HG03432 (cell line): ENCODE data around the gene SLC44A5.
"Not testable (repeated sequence)": the region's sequence is repeated elsewhere in the genome, so short reads cannot be mapped to it uniquely, and the experiment has no call there.

Experiments used
- ATAC-seq: cut with Tn5 transposase; IDR thresholded peaks from one replicate; pipeline ENCODE4 v1.9.1; 2021; ENCODE audit warnings: mild to moderate bottlenecking, moderate library complexity; ENCODE audit not compliant: unreplicated experiment

Gene SLC44A5

DNA sequence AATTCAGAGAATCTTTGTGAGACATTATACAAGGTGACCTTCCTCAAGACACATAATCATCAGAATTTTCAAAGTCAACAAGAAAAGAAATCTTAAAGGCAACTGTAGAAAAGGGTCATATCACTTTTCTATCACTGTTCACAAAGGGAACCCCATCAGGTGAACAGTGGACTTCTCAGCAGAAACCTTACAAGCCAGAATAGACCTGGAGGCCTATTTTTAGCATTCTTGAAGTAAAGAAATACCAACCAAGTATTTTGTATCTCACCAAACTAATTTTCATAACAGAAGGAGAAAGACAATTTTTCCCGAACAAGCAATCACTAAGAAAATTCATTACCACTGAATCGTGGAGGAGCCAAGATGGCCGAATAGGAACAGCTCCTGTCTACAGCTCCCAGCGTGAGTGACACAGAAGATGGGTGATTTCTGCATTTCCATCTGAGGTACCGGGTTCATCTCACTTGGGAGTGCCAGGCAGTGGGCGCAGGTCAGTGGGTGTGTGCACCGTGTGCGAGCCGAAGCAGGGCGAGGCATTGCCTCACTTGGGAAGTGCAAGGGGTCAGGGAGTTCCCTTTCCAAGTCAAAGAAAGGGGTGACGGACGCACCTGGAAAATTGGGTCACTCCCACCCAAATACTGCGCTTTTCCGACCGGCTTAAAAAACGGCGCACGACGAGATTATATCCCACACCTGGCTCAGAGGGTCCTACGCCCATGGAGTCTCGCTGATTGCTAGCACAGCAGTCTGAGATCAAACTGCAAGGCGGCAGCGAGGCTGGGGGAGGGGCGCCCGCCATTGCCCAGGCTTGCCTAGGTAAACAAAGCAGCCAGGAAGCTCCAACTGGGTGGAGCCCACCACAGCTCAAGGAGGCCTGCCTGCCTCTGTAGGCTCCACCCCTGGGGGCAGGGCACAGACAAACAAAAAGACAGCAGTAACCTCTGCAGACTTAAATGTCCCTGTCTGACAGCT, 235.2 kb downstream of the SLC44A5 start:
- not testable (repeated sequence) for ATAC-seq

DNA sequence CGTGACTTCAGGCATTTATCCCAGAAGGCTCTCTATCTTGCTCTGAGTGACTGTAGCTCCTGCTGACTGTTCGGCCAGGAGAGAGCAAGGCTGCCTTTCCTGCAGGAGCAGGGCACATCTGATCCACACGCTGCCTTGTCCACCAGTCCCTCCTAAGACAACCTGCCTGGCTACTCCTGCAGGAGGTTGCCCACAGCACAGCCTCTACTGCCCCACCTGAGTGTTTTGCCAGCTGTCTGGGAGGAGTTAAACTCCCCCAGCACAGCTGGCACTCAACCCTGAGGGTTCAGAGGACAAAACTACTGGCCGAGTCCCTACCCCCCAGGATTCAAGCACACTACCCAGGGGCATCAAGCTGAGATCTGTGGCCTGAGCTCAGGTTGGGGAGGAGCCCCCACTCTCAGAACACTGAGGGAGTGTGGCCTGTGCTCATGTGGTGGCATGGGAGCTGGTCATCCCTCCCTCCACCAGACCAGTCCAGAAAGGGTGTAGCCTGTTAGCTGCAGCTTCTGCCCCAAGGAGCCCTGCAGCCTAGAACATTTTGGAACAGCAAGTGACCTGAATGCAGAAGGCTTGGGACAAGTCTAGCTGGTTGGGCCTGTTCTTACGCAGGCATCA, 237.3 kb downstream of the SLC44A5 start:
- no peak for ATAC-seq

DNA sequence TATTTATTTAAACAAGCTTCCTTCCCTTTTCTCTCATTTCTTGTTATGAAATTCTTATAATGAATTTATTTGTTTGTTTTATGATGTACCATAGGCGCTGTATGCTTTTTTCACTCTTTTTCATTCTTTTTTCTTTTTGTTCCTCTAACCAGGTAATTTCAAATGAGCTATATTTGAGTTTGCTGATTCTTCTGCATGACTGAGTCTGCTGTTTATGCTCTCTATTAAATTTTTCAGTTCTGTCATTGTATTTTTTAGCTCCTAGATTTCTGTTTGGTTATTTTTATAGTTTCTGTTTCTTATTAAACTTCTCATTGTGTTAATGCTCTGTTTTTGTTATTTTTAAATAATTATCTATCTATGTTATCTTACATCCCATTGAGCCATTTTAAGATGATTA, 244.3 kb downstream of the SLC44A5 start:
- no peak for ATAC-seq

DNA sequence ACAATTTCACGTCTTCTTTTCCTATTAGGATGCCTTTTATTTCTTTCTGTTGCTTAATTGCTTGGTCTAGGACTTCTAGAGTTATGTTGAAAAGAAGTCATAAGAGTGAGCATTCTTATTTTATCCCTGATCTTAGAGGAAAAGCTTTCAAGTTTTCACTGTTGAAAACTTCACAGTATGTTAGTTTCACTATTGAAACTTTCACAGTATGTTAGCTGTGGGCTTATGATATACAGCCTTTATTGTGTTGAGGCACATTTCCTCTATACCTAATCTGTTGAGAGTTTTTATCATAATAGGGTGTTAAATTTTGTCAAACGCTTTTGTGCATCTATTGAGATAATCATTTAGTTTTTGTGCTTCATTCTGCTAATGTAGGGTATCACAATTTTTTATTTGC, 249.7 kb downstream of the SLC44A5 start:
- ATAC-seq = no peak

DNA sequence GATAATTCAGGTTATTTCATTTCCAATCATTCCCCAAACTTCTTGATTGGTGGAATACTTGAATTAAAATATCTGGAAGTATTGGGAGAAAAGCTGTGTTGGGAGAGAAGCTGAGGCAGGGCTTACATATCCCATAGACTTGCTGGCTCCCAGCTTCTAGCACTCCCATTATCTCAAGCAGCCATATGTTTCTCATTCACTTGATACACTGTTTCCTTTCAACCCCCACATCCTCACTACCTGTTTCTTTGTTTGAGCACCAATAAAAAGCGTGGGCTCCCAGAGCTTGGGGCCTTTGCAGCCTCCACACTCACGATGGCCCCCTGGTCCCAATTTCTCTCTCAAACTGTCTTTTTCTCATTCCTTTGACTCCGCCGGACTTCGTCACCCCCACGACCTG, 256.6 kb downstream of the SLC44A5 start:
- not testable (repeated sequence) for ATAC-seq

DNA sequence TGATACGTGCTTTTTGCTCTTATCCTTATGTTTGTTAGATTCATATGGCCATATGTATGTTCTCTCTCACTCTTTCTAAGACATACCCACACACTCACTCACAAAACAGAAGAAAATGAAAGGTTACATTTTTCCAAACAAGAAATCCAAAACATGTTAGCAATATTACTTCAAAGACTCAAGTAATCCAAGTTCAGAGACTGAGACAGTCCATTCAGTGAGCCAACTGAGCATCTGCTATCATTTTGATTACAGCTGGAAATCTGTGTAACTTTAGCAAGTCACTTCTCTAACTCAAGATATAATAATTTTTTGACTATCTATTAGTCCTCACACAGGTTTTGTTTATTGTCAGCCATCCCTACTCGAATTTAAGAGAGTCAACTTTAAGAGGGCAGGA, 257.9 kb downstream of the SLC44A5 start:
- no peak for ATAC-seq

DNA sequence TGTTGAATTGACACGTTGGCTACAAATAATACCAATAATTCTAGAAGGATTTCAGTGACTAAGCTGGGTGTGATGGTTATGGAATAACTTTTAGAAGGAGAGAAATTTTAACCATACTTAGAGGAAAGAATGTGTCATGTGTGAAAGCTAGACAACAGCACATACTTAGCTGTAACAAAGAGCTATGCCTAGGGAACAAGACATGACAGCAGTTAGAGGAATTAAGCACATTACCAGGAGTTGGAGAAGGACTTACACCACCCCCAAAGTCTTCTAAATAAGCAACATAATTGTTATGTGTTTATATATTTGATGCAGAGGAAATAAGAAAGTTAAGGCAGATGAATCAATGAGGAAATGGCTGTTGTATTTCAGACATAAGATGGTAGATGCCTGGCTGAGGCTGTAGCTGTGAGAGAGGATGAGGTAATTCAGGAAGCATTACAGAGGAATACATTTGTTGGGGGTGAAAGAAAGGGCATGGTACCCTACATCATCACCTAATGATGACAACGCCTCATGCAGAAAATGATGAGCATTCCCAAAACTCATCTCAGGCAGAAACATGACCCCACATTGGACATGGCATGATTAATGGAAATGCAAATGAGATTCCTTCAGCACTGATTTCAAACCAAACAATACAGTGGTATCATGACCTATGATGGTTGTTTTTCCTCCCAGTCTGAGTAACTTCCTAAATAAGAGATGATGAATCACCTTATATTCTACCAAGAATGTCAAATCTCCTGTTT, 265.2 kb downstream of the SLC44A5 start:
- ATAC-seq = no peak

DNA sequence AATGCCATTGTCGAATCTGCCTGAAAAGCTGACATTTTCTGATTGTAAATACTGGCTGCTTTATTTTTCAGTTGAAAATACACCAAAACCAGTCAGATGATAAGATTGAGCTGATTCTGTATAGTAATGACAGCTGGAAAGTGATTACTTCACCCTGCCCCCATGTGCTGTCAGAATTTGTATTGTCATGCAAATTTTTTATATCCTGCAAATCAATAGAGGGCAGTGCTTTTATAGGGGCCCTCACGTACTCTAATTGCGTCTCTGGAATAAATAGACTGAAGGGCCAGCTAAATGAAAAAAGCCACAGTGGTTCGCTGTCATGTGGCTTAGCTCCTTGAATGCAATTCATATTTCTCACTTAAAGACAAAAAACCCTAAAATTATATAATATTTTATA, 268.1 kb downstream of the SLC44A5 start:
- no peak for ATAC-seq

DNA sequence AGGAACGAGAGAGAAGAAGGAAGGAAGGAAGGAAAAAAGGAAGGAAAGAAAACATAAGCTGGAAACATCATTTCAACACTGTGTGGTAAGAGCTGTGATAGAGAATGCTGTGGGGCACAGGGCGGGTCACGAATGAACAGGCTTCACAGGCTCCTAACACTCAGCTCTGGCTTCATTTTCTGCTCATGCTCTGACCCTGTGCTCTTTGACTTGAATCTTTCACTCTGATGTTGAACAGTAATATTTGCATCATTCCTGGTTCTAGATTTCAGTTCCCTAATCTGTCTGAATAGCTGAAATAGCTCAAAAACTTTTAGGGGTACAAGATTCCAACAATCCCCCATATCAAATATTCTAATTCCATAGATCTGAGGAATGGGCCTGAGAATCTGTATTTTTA, 269.4 kb downstream of the SLC44A5 start:
- peak; percentile 62 for ATAC-seq

DNA sequence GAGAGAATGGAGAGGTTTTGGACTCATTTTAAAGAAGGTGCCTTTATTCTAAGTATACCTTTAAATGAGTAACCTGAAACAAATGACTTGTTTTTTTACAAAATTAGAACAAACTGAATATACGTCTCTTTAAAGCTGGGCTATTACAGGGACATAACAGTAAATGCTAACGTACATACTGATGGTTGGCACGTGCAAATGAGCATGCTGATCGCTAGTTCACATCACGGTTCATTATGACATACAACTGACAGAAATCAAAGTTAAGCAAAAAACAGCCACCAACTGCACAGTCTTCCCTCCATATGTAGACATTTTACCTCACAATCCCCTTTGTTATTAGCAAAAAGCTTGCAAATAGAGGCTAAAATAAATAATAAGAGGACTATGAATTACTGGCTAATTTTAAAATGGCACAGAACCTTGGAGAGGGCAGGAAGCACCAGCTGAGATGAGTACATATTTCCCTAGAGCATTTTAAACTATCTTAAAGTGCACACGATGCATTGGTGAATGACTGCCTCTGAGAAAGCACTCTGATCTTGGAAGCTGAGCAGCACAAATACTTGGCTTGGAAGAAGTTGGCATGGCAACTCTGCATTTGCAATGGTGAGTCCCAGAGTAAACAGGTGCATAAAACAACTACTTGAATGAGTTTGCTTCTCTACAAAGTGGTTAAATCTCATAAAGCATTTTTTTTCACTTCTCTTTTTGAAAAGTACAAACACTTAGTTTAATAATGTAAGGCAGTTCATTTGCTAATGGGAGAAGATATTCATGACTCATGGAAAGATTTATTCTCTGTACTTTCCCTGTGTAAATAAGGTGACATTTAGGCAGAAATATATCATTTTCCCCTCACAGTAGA, 272.1 kb downstream of the SLC44A5 start:
- ATAC-seq = peak; percentile 93

DNA sequence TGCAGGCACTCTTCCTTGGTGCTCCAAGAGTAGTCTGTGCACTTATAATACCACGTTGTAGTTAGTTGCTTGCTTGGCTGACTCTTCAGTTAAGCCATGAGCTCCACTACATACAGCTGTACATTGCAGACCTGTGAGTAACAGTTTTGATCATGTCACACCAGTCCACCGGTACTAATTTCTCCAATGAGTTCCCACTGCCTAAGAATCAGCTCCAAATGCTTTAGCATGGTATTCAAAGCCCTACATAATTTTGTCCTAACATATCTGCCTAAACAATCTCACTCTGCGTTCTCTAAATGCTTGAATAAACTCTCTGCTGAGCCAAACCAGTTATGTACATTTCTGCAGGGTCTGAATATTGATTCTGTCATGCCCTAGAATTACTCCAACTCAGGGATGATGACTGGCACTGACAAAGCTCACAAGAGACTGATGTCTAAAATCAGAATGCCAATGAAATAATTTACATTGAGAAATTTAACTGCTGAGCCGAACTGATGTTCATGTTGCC, 276.0 kb downstream of the SLC44A5 start:
- no peak for ATAC-seq

DNA sequence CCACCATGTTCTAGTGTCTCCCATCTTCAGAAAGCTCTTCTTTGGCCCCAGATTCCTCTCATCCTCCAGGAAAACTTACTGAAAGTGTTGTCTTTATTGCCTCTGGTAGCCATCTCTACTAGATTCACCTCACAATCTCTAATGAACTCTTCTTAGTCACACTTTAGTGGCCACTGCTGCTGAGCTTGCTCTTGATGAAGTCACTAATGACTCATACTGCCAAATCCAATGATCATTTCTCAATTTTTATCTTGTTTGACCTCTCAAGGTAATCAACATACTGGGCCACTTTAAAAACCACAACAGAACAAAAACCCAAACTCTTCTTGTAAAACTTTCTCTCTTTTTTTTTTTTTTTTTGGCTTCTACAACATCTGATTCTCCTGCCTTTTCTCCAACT, 280.3 kb downstream of the SLC44A5 start:
- ATAC-seq = no peak

DNA sequence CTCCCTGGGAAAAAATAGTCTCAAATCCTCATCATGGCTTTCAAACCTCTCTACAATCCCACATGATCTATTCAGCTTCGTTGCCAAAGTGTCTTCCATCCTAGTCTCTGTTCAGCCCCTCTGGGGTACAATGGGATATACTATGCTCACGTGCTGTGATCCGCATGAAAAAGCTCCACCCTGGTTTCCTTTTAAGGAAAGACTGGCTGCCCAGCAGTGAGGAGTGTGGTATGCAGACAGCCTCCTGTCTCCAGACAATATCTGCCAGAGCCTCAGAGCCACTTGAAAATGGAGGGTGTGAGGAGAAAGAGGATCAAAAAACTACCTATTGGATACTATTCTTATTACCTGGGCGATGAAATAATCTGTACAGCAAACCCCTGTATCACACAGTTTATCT, 282.2 kb downstream of the SLC44A5 start:
- no peak for ATAC-seq

DNA sequence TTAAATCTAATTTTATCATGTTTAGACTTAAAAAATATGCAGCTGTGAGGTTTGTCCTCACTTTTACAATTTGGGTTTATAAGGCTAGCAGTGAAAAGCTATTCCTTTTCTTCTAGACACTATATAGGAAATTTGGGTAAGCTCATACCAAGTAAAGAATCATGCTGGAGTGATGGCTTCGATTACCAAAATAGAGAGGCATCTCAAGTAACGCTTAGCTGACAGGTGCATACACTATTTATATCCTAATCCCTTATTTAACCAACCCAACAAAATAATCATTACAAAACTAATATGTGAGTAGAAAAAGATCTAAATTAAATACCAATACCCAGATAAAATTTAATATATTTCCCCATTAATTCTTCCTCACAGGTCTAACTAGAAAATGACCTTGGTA, 283.5 kb downstream of the SLC44A5 start:
- no peak for ATAC-seq

DNA sequence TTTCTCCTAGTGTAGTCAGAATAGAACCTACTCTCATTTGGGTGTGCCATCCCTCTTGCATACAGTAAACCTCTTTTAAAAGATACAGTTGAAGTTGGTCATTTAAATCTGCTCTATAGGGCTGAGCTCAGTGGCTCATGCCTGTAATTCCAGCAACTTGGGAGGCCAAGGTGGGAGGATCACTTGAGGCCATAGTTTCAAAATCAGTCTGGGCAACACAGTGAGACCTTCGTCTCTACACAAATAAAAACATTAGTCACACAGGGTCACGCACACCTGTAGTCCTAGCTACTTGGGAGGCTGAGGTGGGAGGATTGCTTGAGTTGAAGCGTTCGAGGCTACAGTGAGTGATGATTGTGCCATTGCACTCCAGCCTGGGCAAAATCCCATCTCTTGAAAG, 292.9 kb downstream of the SLC44A5 start:
- no peak for ATAC-seq

DNA sequence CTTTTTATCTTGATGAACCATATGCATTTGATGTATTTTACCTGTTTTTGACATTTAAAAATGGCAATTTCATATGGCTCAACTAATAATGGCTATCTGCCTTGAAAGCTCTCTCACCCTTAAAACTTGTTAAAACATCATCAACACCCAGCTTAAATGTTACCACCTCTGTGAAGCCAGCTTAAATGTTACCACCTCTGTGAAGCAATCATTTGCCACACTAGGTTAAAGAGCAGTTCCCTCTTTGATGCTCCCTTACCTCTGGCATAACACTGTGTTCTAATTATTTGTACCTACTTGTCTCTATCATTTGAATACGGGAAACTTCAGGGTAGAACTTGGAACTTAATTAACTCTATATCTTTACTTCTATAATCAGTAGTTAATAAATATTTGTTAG, 294.7 kb downstream of the SLC44A5 start:
- ATAC-seq = no peak

DNA sequence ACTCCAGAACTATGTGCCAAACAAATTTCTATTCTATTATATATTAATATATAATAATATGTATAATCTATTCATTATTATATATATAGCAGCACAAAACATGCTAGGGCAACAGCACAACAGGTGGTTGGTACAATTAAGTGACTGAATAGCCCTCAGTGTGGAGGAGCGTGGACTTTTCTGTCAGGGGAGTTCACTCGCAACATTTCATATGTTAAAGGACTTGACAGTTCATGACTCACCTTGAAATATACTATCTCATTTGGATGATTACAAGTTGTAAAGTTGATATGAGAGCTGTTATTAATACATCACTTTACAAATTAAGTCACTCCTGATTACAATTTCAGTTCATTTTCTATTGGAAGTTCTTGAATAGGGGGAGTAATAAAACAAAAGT, 298.3 kb downstream of the SLC44A5 start:
- ATAC-seq = no peak

DNA sequence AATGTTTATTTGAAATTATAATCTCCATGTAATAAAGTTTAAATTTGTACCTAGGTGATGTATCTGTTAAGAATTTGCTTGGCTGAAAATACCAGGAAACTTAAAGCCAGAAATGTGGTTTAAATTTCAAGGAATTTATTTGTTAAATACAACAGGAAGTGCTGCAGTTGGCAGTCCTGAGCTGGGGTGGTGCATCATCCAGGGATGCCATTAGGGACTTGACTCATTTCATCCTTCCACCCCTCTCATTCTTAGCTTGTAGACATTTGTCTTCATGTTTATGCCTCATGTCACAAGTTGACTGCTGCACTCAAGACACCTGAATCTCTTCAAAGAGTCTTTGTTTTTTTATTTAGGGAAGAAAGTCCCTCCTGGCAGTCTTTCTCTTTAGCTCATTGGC, 300.8 kb downstream of the SLC44A5 start:
- no peak for ATAC-seq

DNA sequence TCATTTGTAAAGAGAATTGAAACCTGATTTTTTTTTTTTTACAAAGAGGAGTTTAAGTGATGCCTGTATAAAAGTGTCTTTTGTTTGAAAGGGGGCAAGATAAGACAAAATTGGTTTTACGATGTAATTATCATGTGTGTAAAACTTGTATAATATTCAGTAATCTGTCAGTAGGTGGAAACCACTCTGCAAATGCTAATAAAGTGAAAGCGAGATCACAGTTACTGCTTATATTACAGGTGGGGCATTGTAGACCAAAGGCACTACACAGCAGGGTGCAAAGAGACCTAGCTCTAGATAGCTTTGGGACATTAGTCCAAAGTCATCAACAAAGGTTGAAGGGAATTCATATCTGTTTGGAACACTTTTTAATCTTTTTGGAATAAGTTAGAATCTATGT, 302.5 kb downstream of the SLC44A5 start:
- no peak for ATAC-seq

DNA sequence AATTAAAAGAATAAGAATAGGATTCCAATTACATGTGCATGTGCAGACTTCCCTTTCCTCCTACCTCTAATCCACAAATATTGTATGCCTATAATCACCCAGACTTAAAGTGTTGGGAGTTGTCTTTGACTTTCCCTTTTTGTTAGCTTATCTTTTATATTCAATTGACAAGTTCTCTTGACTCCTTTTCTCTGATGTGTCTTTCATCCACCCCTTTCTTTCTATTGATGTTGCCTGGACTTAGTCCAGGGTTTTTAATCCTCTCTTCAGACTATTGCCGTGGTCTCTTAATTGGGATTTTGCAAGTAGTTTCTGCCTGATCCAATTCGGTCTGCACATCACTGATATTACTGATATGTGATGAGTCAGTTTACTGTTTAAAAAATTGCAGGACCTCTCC, 305.9 kb downstream of the SLC44A5 start:
- no peak for ATAC-seq
